Measurements from ENCODE around the gene HIPK4.

The HIPK4 gene

DNA sequence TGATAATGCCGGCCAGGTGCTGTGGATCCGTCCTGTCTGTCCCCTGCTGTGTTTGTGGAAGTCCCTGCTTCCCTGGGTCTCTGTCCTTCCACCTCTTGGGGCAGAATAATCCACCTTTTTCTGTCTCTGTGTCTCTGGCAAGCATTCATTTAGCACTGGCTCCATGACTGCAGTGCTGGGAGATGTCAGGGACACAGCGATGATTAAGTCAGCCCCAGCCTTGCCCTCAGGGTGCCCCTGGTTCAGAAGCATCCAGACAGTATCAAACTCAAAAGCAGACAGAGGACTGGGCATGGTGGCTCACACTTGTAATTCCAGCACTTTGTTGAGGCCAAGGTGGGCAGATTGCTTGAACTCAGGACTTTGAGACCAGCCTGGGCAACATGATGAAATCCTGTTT lies 1.5 kb downstream of the HIPK4 start:
- H3K9ac ChIP-seq (ENCODE audit: low read depth, low read length, poor library complexity, severe bottlenecking): no peak overlapping the region
- no peaks in the 10 kb centered on the region for H3K79me2 ChIP-seq (ENCODE audit: insufficient read depth, low read length)
- H3K9me2 ChIP-seq (replicated peaks; ENCODE audit: low read depth, low read length): no peaks in the 10 kb centered on the region
- no peaks in the 10 kb centered on the region for H3K36me3 ChIP-seq (ENCODE audit: insufficient read depth, low read length)
- no peaks in the 10 kb centered on the region for H3K9me3 ChIP-seq (ENCODE audit: insufficient read depth, low read depth, low read length)
- TF ChIP-seq, protein P1, sequence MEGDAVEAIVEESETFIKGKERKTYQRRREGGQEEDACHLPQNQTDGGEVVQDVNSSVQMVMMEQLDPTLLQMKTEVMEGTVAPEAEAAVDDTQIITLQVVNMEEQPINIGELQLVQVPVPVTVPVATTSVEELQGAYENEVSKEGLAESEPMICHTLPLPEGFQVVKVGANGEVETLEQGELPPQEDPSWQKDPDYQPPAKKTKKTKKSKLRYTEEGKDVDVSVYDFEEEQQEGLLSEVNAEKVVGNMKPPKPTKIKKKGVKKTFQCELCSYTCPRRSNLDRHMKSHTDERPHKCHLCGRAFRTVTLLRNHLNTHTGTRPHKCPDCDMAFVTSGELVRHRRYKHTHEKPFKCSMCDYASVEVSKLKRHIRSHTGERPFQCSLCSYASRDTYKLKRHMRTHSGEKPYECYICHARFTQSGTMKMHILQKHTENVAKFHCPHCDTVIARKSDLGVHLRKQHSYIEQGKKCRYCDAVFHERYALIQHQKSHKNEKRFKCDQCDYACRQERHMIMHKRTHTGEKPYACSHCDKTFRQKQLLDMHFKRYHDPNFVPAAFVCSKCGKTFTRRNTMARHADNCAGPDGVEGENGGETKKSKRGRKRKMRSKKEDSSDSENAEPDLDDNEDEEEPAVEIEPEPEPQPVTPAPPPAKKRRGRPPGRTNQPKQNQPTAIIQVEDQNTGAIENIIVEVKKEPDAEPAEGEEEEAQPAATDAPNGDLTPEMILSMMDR (conservative IDR thresholded peaks at IDR 0.05; ENCODE audit: low read length): no peak
- no peak for TF ChIP-seq EZH2phosphoT487 (IDR thresholded peaks at IDR 0.05; ENCODE audit: borderline replicate concordance)
- no peak overlapping the region for H3K4me2 ChIP-seq (ENCODE audit: low read depth, low read length, poor library complexity, severe bottlenecking)
- H2AFZ ChIP-seq (ENCODE audit: low read length): no peak overlapping the region
- no peaks in the 10 kb centered on the region for H3K27me3 ChIP-seq (ENCODE audit: insufficient read depth, low read length, poor library complexity, severe bottlenecking)
- H3F3A ChIP-seq (ENCODE audit: low read depth): no peaks in the 10 kb centered on the region
- H3K4me3 ChIP-seq (ENCODE audit: low read length, poor library complexity, severe bottlenecking): no peak overlapping the region
- no peaks in the 10 kb centered on the region for H3K4me1 ChIP-seq (ENCODE audit: insufficient read depth, low read length, poor library complexity, severe bottlenecking)
- H4K20me1 ChIP-seq (ENCODE audit: insufficient read depth, low read length, poor library complexity, severe bottlenecking): no peaks in the 10 kb centered on the region

DNA sequence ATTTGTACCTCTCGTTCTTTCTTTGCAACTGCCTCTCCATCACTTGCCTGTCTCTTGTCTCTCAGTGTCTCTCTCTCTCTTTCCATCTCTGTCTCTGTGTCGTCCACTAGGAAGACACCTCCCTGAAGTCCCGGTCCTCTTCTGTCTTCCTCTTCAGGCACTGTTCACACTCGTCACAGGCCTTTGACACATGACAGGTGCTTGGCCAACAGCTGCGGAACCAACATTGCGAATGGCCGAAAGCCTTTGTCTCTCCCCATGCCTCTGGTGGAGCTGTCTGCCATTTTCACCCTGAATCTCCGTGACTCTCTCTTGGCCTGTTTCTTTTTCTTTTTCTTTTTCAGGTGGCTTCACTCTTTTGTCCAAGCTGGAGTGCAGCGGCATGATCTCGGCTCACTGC lies 2.8 kb downstream of the HIPK4 start:
- Histone ChIP-seq H3K36me3 (ENCODE audit: insufficient read depth, low read length) (no peaks in the 10 kb centered on the region), H3K9me3 (ENCODE audit: insufficient read depth, low read depth, low read length) (no peaks in the 10 kb centered on the region), H3K4me2 (ENCODE audit: low read depth, low read length, poor library complexity, severe bottlenecking) (no peak overlapping the region), H3K9me2 (replicated peaks; ENCODE audit: low read depth, low read length) (no peaks in the 10 kb centered on the region), H4K20me1 (ENCODE audit: insufficient read depth, low read length, poor library complexity, severe bottlenecking) (no peaks in the 10 kb centered on the region), H2AFZ (ENCODE audit: low read length) (no peak overlapping the region), H3K4me1 (ENCODE audit: insufficient read depth, low read length, poor library complexity, severe bottlenecking) (no peaks in the 10 kb centered on the region), H3K4me3 (ENCODE audit: low read length, poor library complexity, severe bottlenecking) (no peak overlapping the region), H3K27me3 (ENCODE audit: insufficient read depth, low read length, poor library complexity, severe bottlenecking) (no peaks in the 10 kb centered on the region), H3K9ac (ENCODE audit: low read depth, low read length, poor library complexity, severe bottlenecking) (no peak overlapping the region), H3K79me2 (ENCODE audit: insufficient read depth, low read length) (no peaks in the 10 kb centered on the region), H3F3A (ENCODE audit: low read depth) (no peaks in the 10 kb centered on the region)
- TF ChIP-seq, protein P1 (conservative IDR thresholded peaks at IDR 0.05; ENCODE audit: low read length): no peak

DNA sequence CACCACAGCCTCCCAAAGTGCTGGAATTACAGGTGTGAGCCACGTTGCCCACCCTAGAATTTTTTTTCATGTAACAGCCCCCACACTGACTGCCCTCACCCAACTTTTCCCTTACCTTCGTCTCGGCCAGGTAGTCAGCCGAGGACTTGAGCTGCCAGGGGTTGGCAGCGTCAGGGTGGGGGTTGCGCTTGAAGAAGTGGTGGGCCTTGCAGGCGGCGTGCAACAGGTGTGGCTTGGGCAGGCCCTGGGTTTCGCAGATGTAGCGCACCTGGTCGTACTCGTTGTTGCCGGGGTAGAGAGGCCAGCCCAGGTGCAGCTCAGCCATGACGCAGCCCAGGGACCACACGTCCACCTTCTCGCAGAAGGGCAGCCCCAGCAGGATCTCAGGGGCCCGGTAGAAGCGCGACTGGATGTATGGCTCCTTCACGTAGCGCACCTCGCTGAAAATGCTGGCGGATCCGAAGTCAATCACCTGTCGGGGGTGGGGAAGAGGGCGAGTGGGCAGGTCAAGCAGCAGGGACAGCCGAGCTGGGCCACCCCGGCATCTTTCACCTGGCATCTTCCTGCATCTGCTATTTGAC lies 6.2 kb downstream of the HIPK4 start:
- Histone ChIP-seq H3K9me2 (replicated peaks; ENCODE audit: low read depth, low read length) (no peaks in the 10 kb centered on the region), H3K9ac (ENCODE audit: low read depth, low read length, poor library complexity, severe bottlenecking) (no peak overlapping the region), H3K4me3 (ENCODE audit: low read length, poor library complexity, severe bottlenecking) (no peak overlapping the region), H3K27me3 (ENCODE audit: insufficient read depth, low read length, poor library complexity, severe bottlenecking) (no peaks in the 10 kb centered on the region), H3K4me1 (ENCODE audit: insufficient read depth, low read length, poor library complexity, severe bottlenecking) (no peaks in the 10 kb centered on the region), H2AFZ (ENCODE audit: low read length) (no peak overlapping the region), H3K79me2 (ENCODE audit: insufficient read depth, low read length) (no peaks in the 10 kb centered on the region), H4K20me1 (ENCODE audit: insufficient read depth, low read length, poor library complexity, severe bottlenecking) (no peaks in the 10 kb centered on the region), H3F3A (ENCODE audit: low read depth) (no peaks in the 10 kb centered on the region), H3K4me2 (ENCODE audit: low read depth, low read length, poor library complexity, severe bottlenecking) (no peak overlapping the region), H3K9me3 (ENCODE audit: insufficient read depth, low read depth, low read length) (no peaks in the 10 kb centered on the region), H3K36me3 (ENCODE audit: insufficient read depth, low read length) (no peaks in the 10 kb centered on the region)
- TF ChIP-seq, protein P1 (conservative IDR thresholded peaks at IDR 0.05; ENCODE audit: low read length): no peak
- TF ChIP-seq EZH2phosphoT487 (IDR thresholded peaks at IDR 0.05; ENCODE audit: borderline replicate concordance): no peak
